IMR-90 (cell line): ENCODE data around the gene CLEC16A. TPM values are rescaled to one million over a fixed set of nuclear protein-coding genes. Genes with fewer than 3 reads are reported as not detected.

ENCODE experiments used
- ATAC-seq: fragments of 200-7000 bp; cut with Tn5 transposase; 2 replicates; pipeline ENCODE4 v1.9.1; 2020; ENCODE audit warnings: low read depth, mild to moderate bottlenecking, moderate library complexity
- BruUV-seq: library from RNA; stranded (reverse); fragments of 400-500 nt; replicated peaks from 2 replicates; lab custom pipeline; 2021; lab: Mats Ljungman, UMichigan
- CTCF ChIA-PET: fragments of 300-600 bp; formaldehyde crosslinking; extraction: SDS; loops from one replicate; lab custom pipeline; 2021; ENCODE audit warnings: antibody characterized with exemption; lab: Yijun Ruan, JAX
- POLR2A ChIA-PET: fragments of 300-600 bp; sonication (Branson Sonifier 250); formaldehyde crosslinking; loops from one replicate; lab custom pipeline; 2022; ENCODE audit warnings: antibody characterized with exemption; ENCODE audit not compliant: unreplicated experiment; lab: Charles Lee
- DNase-seq: peaks from one replicate; pipeline ENCODE4 v3.0.0; 2013
- H2AFZ ChIP-seq: replicated peaks from 2 replicates; pipeline ENCODE3; 2013; ENCODE audit warnings: low read length, mild to moderate bottlenecking; ENCODE audit not compliant: poor library complexity
- H2AK5ac ChIP-seq: 2 replicates; pipeline ENCODE4 v1.6.1; 2013; ENCODE audit warnings: low read depth, low read length, inconsistent platforms
- H2AK9ac ChIP-seq: replicated peaks from 2 replicates; pipeline ENCODE3; 2013; ENCODE audit warnings: mild to moderate bottlenecking, low read depth, low read length, moderate library complexity; ENCODE audit not compliant: poor library complexity
- H2BK120ac ChIP-seq: 2 replicates; pipeline ENCODE4 v1.6.1; 2013; ENCODE audit warnings: low read depth, low read length, inconsistent platforms
- H2BK15ac ChIP-seq: 3 replicates; pipeline ENCODE4 v1.6.1; 2013; ENCODE audit warnings: low read depth, low read length, inconsistent platforms
- H2BK20ac ChIP-seq: 2 replicates; pipeline ENCODE4 v1.6.1; 2013; ENCODE audit warnings: low read depth, mild to moderate bottlenecking, inconsistent platforms, low read length, moderate library complexity
- H2BK5ac ChIP-seq: 2 replicates; pipeline ENCODE4 v1.6.1; 2013; ENCODE audit warnings: mild to moderate bottlenecking, low read depth, low read length, inconsistent platforms; ENCODE audit not compliant: poor library complexity, severe bottlenecking
- H3K14ac ChIP-seq: replicated peaks from 2 replicates; pipeline ENCODE4 v1.6.1; 2013; ENCODE audit warnings: low read depth, low read length, inconsistent platforms
- H3K18ac ChIP-seq: 2 replicates; pipeline ENCODE4 v1.6.1; 2013; ENCODE audit warnings: low read depth, low read length, control low read depth
- H3K23ac ChIP-seq: 2 replicates; pipeline ENCODE4 v1.6.1; 2013; ENCODE audit warnings: low read depth, low read length, inconsistent platforms
- H3K27ac ChIP-seq: 2 replicates; pipeline ENCODE4 v1.5.1; 2013; ENCODE audit warnings: mild to moderate bottlenecking, control low read depth, low read length; ENCODE audit not compliant: insufficient read depth
- H3K27me3 ChIP-seq: 2 replicates; pipeline ENCODE4 v1.6.1; 2013; ENCODE audit warnings: low read length; ENCODE audit not compliant: control insufficient read depth, insufficient read depth
- H3K36me3 ChIP-seq: 2 replicates; pipeline ENCODE4 v1.6.1; 2013; ENCODE audit warnings: low read length, mixed read lengths; ENCODE audit not compliant: control insufficient read depth, insufficient read depth
- H3K4ac ChIP-seq: 2 replicates; pipeline ENCODE4 v1.6.1; 2013; ENCODE audit warnings: low read depth, low read length, inconsistent platforms
- H3K4me1 ChIP-seq: 2 replicates; pipeline ENCODE4 v1.6.1; 2013; ENCODE audit warnings: low read length, mixed read lengths; ENCODE audit not compliant: control insufficient read depth, insufficient read depth
- H3K4me2 ChIP-seq: 2 replicates; pipeline ENCODE4 v1.6.1; 2013; ENCODE audit warnings: low read depth, mild to moderate bottlenecking, control low read depth, low read length, moderate library complexity
- H3K4me3 ChIP-seq: 2 replicates; pipeline ENCODE4 v1.5.1; 2013; ENCODE audit warnings: low read depth, mild to moderate bottlenecking, control low read depth, low read length, moderate library complexity; ENCODE audit not compliant: insufficient read depth
- H3K56ac ChIP-seq: 2 replicates; pipeline ENCODE4 v1.6.1; 2013; ENCODE audit warnings: low read length, inconsistent platforms; ENCODE audit not compliant: insufficient read depth; ENCODE audit errors: extremely low read depth
- H3K79me1 ChIP-seq, 2 experiments: 2 replicates each; pipeline ENCODE4 v1.6.1; 2013; ENCODE audit warnings: low read length in 2 of 2, inconsistent platforms in 1 of 2, low read depth in 1 of 2
- H3K9ac ChIP-seq: 2 replicates; pipeline ENCODE4 v1.6.1; 2013; ENCODE audit warnings: low read depth, low read length, control low read depth
- H3K9me1 ChIP-seq: 2 replicates; pipeline ENCODE4 v1.6.1; 2013; ENCODE audit warnings: low read length, inconsistent platforms; ENCODE audit not compliant: insufficient read depth
- H3K9me3 ChIP-seq: 2 replicates; pipeline ENCODE4 v1.6.1; 2013; ENCODE audit warnings: low read length; ENCODE audit not compliant: control insufficient read depth, insufficient read depth
- H4K20me1 ChIP-seq: 2 replicates; pipeline ENCODE4 v1.6.1; 2013; ENCODE audit warnings: low read length, inconsistent platforms; ENCODE audit not compliant: insufficient read depth
- H4K5ac ChIP-seq: 2 replicates; pipeline ENCODE4 v1.6.1; 2013; ENCODE audit warnings: mild to moderate bottlenecking, low read depth, low read length, control low read depth
- H4K8ac ChIP-seq, 2 experiments: 2 replicates each; pipeline ENCODE4 v1.6.1; 2013; ENCODE audit warnings: low read depth in 2 of 2, low read length in 2 of 2, control low read depth in 1 of 2, inconsistent platforms in 1 of 2
- H4K91ac ChIP-seq: 2 replicates; pipeline ENCODE4 v1.6.1; 2013; ENCODE audit warnings: low read depth, low read length, inconsistent platforms; ENCODE audit not compliant: insufficient read depth
- FOS ChIP-seq: fragments of 150-350 bp; IDR thresholded peaks from 2 replicates; pipeline ENCODE4 v1.6.1; 2016; ENCODE audit warnings: low read depth, low read length
- MAFK ChIP-seq: IDR thresholded peaks from 2 replicates; pipeline ENCODE4 v1.6.1; 2012; ENCODE audit warnings: low read depth, low read length, improper control_type of control experiment
- POLR2A ChIP-seq: IDR thresholded peaks from 2 replicates; pipeline ENCODE4 v1.6.1; 2012; ENCODE audit warnings: mild to moderate bottlenecking, low read depth, low read length
- RAD21 ChIP-seq: IDR thresholded peaks from 2 replicates; pipeline ENCODE4 v1.6.1; 2012; ENCODE audit warnings: low read length, improper control_type of control experiment
- RCOR1 ChIP-seq: IDR thresholded peaks from 2 replicates; pipeline ENCODE4 v1.6.1; 2012; ENCODE audit warnings: mild to moderate bottlenecking, low read length, improper control_type of control experiment; ENCODE audit not compliant: insufficient replicate concordance
- RFX5 ChIP-seq: IDR thresholded peaks from 2 replicates; pipeline ENCODE4 v1.8.0; 2012; ENCODE audit warnings: low read depth, mild to moderate bottlenecking, low read length, moderate library complexity
- whole genome bisulfite sequencing, 2 experiments: methylation state at CpG; one replicate each; pipeline versions ENCODE4 v1.1.5 to v1.1.7; 2013; ENCODE audit warnings: missing lambda C conversion rate in 2 of 2; ENCODE audit not compliant: insufficient read length in 1 of 2; ENCODE audit errors: extremely low coverage in 2 of 2; 5-methylcytosine and 5-hydroxymethylcytosine counted together
- dilution Hi-C: fragments of 300-500 bp; cut with HindIII; formaldehyde crosslinking; loops from one replicate; pipeline ENCODE4 v1.14.3; 2018; ENCODE audit warnings: low sequenced_read_pairs; ENCODE audit not compliant: unreplicated experiment
- in situ Hi-C: fragments of 300-500 bp; cut with MboI; formaldehyde crosslinking; loops from 3 replicates; pipeline ENCODE4 v1.14.3; 2019; ENCODE audit warnings: low sequenced_read_pairs, inconsistent platforms, mixed read lengths
- intact Hi-C: fragments of 100-400 bp; cut with micrococcal nuclease; formaldehyde crosslinking; loops from 2 replicates; pipeline ENCODE4 v1.10.0; 2022
- polyA plus RNA-seq, 3 experiments: library from polyadenylated mRNA; depleted of rRNA; stranded (reverse); fragments of >200 nt; gene quantifications; 2 replicates each; pipeline ENCODE4 v1.2.3, GENCODE V29; 2012; ENCODE audit warnings: low replicate concordance in 1 of 3
- total RNA-seq: library from RNA; depleted of rRNA; stranded (reverse); fragments of >200 nt; gene quantifications from 2 replicates; pipeline ENCODE4 v1.2.3, GENCODE V29; 2012

The CLEC16A gene
- total and polyA plus RNA-seq, 2 of the 4 experiments (the other 2 are of a cell fraction), result 15.9 to 16.5 TPM

- Histone ChIP-seq H4K20me1 (no peaks in the 10 kb centered on the region), H3K9me3 (no peaks in the 10 kb centered on the region), H3K23ac (no peak overlapping the region), H4K8ac (no peak overlapping the region), H2BK20ac (no peak overlapping the region; the same call in 1 of the 2 replicates), H2AK5ac (peak overlapping the region; percentile 4; the same call in 1 of the 2 replicates), H3K4me2 (no peak overlapping the region), H3K79me1 (peaks cover 3 to 13% of the 10 kb centered on the region in 2 experiments; a peak in 1 of 4 replicates), H2AFZ (no peak overlapping the region), H3K4me1 (peaks cover 17% of the 10 kb centered on the region), H3K4me3 (no peak overlapping the region), H4K5ac (no peak overlapping the region), H3K27ac (peak overlapping the region; percentile 21; the same call in 1 of the 2 replicates), H3K18ac (no peak overlapping the region), H3K56ac (no peak overlapping the region), H3K27me3 (no peaks in the 10 kb centered on the region), H3K9me1 (peaks cover 18% of the 10 kb centered on the region), H2AK9ac (no peak overlapping the region), H3K9ac (no peak overlapping the region), H4K91ac (no peak overlapping the region), H3K36me3 (peaks cover 17% of the 10 kb centered on the region), H2BK15ac (no peak overlapping the region), H2BK120ac (0 out of 2 replicates have a peak overlapping the region, but pooled peaks have one; percentile 11), H3K14ac (no peak overlapping the region), H3K4ac (no peak overlapping the region), H2BK5ac (no peak overlapping the region)
- intact Hi-C loops, result no loop called here
- in situ Hi-C loops, result loop anchor here (10.0 kb wide), 1 partner anchor 114 kb away; no protein-coding TSS in a partner anchor
- BruUV-seq, result no TSS peak
- CTCF ChIA-PET, result interaction anchor here (0.8 to 1.1 kb wide), 2 partner anchors 16 to 375 kb away, joined by 3 to 4 read pairs; no protein-coding TSS in a partner anchor
- WGBS, 2 experiments, result no CpG with 5 or more reads among the region's 3 CpGs
- dilution Hi-C loops, result no loop called here
- ATAC-seq, result no peak
- POLR2A ChIA-PET, result no interaction called here
- no peak for DNase-seq
- TF ChIP-seq MAFK, result no peak
- TF ChIP-seq POLR2A, result no peak
- TF ChIP-seq RCOR1, result no peak
- no peak for TF ChIP-seq RAD21
- TF ChIP-seq RFX5, result no peak
- TF ChIP-seq FOS, result no peak
Observed at GRCh38 chr16:10980813-10981212, 36.4 kb downstream of the CLEC16A start.
